ENCODE measurements around the gene DHX9.
"Not testable (repeated sequence)": the region's sequence is repeated elsewhere in the genome, so short reads cannot be mapped to it uniquely, and the experiment has no call there.

DHX9 gene

DNA sequence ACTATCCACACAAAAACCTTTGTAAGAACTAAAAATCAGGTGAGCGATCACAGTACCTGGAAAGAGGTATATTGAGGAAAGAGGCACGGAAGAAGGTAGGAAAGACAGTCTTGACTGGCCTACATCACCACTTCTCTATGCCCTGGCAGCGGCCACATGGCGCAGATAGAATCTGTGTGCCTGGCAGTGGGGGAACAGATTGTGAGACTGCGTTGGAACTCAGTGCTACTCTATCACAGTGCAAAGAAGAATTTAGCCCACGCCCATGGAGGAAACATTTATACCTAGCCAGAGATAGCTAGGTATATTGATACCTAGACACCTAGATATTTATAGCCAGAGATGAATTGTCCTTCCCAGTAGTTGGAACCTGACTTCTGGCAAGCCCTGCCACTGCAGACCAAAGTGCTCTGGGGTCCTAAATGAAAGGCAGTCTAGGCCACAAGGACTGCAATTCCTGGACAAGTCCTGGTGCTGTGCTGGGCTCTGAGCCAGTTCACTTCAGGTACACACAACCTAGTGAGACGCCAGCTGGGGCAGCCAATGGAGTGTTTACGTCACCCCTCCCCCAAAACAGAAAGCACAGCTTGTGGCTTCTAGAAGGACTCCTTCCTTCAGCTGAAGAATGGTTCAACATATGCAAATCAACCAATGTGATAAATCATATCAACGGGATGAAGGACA is 51.9 kb downstream of the DHX9 start:
- peak; percentile 61 for DNase-seq

DNA sequence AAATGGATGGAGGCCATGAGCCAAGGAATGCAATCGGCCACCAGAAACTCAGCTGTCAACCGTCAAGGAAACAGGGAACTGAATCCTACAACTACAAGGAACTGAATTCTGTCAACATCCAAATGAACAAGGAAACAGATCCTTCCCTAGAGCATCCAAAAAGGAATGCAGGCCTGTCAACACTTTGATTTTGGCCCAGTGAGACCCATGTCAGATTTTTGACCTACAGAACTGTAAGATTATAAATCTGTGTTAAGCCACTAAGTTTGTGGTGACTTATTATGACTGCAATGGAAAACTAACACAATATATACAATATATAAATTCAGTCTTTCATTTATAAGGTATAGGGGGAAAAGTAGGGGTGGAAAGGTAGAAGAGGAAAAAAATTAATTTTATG is 58.5 kb downstream of the DHX9 start:
- DNase-seq = no peak

DNA sequence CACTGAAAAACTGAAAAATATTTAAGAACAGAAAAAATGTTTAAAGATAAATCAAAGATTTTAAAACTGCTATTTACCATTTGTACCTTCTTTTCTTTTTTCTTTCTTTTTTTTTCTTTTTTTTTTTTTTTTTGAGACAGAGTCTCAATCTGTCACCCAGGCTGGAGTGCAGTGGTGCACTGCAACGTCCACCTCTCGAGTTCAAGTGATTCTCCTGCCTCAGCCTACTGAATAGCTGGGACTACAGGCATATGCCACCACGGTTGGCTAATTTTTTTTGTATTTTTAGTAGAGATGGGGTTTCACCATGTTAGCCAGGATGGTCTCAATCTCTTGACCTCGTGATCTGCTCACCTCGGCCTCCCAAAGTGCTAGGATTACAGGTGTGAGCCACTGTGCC is 62.8 kb downstream of the DHX9 start:
- DNase-seq = not testable (repeated sequence)

DNA sequence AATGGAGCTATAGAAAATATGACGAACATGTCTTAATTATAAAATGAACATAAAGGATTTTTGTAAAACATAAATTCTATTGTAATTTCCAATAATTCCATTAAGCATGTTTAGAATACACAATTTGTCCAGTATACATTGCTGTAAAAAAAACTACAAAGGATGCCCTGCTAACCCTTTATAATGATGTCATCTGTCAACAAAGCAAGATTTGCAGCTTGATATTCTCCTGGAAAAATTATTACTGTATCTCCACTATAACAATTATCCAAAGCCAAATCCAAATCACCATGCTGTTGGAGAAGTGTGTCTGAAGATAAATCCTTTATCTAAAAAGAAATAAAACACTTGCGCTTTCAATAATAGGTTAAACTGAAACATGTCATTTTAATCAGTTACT is 66.2 kb downstream of the DHX9 start:
- no peak for DNase-seq

DNA sequence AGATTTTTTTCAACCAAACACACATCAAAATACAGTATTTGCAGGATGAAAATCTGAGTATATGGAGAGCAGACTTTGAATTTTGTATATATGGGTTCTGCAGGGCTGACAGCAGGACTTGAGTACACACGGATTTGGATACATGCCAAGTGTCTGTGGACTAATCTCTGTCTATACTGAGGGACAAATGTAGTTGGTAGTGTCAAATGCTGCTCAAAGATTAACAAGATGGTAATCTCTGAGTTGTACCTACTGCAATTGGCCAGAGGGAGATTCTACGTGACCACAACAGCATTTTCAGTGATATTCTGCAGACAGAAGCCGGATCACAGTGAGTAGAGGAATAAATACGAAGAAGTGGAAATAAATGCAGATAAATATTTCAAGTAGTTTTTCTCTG is 70.4 kb downstream of the DHX9 start:
- DNase-seq = no peak

DNA sequence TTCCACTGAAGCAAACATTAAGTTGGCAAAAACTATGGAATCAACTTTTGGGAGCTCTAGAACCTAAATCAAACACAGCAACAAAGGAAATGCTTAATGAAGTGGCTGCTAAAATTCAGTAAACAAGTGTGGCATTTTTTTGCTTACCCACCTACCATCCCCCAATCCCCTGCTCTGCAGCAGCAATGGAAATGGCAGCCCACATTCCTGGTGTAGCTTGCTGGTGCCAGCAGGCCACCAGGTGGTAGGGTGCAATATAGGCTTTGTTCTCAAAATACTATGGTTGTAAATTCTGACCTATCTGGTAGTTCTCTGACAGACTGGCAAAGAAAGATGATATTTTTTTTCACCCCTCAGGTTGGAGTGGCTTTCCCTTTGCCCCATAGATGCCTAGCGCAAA is 71.0 kb downstream of the DHX9 start:
- DNase-seq = peak; percentile 43

DNA sequence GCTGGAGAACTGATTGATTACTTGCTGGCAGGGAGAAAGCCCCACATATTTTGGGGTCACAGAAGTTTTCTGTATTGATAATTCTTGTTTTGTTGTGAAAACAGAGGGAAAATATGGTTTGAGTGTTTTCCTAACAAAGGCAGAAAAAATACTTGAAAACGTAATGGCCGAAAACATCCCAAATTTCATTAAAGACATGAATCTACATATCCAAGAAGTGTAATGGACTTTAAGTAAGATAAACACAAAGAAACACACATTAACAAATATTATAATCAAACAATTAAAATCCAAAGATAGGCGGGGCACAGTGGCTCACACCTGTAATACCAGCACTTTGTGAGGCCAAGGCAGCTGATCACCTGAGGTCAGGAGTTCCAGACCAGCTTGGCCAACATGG is 74.3 kb downstream of the DHX9 start:
- no peak for DNase-seq

DNA sequence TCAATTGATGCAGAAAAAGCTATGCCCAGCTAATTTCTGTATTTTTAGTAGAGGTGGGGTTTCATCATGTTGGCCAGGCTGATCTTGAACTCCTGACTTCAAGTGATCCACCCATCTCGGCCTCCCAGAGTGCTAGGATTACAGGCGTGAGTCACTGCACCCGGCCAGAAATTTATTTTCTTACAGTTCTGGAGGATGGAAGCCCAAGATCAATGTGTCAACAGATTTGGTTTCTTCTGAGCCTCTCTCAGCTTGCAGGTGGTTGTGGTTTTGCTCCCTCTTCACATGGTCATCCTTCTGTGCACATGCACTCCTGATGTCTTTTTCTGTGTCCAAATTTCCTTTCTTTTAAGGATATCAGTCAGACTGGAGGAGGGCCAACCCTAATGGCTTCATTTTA is 78.2 kb downstream of the DHX9 start:
- no peak for DNase-seq

DNA sequence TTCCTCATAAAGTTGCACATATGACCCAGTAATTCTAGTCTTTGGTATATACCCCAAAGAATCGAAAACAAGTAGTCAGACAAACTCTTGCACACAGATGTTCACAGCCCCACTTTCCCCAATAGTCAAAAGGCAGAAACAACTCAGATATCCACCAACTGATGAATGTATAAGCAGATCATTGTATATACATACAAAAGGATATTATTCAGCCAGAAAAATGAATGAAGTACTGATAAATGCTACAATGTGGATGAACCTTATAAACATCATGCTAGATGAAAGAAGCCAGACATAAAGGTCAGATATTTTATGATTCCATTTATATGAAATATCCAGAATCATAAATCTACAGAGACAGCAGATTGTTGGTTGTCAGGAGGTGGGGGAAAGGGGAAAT is 86.5 kb downstream of the DHX9 start:
- DNase-seq = no peak

DNA sequence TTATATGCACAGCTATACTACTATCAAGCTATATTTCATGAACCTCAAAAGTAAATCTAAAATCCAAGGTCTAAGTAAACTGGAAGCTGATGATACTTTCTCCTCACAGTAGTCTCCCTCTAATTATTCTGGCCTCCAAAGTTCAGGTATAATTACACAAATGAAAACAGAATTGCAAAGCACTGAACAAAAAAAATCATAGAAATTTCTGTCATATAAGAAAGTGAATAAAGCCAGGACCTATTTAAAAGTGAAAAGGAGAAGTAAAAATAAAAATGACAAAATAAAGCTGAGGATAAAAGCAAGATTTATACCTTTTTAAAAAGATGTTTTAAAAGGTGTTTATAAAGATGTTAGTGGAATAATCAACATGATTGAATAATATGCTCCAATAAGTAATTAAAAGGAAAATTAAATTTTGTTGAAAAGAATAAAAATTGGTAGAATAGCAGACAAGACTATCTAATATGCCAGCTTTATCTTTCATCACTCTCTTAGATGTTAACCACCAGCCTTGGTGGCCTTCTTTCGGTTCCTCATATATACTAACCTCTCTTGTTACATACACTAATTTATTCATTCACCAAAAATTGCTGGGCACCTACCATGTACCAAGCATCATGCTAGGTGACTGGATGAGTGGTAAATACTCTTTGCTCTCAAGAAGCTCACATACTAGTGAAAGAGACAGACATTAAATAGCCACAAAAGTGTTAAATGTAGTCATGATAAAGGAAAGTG is 88.7 kb downstream of the DHX9 start:
- no peak for DNase-seq

DNA sequence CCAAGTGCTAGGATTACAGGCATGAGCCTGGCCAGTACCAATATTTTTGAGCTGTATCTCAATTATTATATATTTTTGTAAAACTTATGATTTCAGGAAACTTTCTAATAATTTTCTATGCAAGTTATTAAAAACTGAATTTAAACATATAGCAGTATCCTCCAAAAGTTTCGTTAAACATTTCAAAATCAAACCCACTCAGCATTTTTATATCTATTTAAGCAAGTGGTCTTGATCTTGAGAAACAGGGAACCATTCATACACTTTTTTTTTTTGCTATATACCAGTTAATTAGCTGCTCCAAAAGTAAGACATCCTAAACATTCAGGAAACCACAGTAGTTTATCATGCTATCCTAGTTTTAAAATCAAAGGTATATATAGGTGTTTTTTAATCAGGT is 91.8 kb downstream of the DHX9 start:
- no peak for DNase-seq

DNA sequence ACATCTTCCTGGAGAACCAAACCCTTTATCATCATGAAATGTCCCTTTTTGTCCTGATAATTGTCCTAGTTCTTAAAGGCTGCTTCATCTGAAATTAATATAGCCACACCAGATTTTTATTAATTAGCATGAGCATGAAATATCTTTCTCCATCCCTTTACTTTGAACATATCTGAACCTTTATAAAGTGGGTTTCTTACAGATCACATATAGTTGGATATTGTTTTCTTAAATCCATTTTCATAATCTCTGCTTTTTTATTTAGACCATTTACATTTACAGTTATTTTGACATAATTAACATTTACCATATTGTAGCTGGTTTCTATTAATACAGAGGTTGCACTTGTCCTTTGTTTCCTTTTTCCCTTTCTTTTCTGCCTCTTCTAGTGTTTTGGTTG is 96.6 kb downstream of the DHX9 start:
- DNase-seq = no peak

Measured in NCI-H1105 (cell line).